ENCODE measurements around the gene C9orf85. TPM values are rescaled to one million over a fixed set of nuclear protein-coding genes. Genes with fewer than 3 reads are reported as not detected.
"Not testable (repeated sequence)": the region's sequence is repeated elsewhere in the genome, so short reads cannot be mapped to it uniquely, and the experiment has no call there.

The C9orf85 gene
- total RNA-seq, 1 experiment from 2014 or later = 28.2 TPM

DNA sequence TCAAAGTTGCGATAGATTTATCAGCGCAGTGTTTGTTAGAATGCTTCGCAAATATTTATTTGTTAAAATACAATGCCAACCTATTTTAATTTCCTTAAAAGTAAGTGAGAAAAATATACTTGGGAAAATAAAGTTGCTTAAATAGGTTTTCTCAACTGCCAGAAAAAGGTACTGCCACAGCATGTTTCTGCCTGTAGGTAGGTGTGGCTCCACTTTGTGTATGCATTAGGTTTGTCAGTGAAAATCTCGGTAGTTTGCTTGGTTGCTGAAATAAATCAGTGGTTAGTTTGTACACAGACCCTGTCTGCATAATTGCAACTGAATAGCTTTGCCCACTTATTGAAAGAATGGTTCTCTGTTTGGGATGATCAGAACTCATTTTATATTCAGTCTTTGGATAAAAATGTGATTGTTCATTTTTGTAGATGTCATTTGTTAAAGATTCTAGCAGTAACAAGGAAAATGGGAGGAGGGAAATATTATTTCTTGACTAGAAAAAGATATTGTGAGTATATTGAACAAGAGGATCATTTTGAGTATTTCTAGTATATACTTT lies 25.7 kb downstream of the C9orf85 start:
- no peak for DNase-seq (ENCODE audit: extremely low read depth, low read depth)

GRCh38 chr9:71937898-71938297 lies 26.5 kb downstream of the C9orf85 start:
- no peak for DNase-seq (ENCODE audit: extremely low read depth, low read depth)

- DNase-seq (ENCODE audit: extremely low read depth, low read depth) = no peak
Observed at GRCh38 chr9:71941060-71941568, 29.7 kb downstream of the C9orf85 start.

DNA sequence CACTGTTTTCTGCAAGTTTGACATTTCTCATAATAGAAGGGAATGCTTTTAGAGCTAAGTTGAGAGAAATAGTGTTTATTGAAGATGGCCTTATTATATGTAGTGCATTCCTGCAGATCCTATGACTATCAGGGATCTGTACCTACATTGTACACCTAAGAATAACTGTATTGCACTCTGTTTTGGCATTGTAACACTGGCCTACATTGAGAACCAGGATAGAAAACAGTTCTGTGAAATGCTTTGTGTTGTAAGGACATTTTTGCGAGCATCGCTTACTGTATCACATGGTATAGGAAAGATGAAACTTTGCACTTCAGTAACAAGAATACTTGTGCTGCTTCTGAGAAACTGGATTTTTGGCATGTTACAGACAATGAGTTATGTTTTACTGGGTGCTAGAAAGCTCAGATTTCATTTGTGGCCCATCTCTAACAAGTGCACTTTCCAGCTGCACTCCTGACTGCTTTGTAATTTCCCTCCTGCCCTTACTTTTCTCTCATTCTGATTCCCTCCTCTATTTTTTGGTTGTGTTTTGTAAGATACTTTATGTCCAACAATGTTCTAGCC lies 30.6 kb downstream of the C9orf85 start:
- no peak for DNase-seq (ENCODE audit: extremely low read depth, low read depth)

DNA sequence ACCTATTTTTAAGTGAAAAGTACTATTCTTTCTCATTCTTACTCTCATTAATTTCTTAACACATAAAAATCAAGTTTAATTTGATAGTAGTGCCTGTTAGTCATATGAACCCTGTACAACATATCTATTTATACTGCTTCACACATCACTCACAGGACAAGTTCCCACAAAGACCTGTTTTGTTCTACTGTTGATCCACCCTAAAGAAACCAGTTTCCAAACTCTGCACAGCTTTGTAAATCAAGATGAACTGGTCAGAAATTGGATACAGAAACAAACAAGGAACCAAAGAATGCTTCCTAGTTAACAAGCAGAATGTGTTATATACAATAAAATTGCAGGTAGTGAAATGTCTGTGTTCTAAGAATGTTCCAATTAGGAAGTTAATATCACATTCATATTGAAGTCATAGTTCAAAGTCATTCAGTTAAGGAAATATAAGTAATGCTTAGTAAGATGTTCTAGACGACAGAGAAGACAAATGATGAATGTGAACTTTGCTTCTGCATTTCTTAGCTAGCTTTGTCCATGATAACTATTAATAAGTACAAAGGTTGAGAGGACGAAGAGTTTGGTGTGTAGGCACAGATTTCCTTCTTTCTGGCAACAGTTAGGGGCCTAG lies 33.4 kb downstream of the C9orf85 start:
- no peak for DNase-seq (ENCODE audit: extremely low read depth, low read depth)

DNA sequence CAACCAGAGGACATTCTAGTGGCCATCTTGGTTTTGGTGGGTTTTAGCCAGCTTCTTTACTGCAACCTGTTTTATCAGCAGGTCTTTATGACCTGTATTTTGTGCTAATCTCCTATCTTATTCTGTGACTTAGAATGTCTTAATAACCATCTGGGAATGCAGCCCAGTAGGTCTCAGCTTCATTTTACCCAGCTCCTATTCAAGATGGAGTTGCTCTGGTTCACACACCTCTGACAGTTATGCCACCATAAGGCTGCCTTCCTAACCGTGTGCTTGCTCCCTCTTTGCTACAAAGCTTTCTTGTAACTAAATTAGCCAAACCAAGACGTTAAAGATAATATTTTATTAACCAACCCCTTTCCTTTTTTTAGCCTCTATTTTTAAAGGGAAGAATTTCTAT lies 43.2 kb downstream of the C9orf85 start:
- DNase-seq (ENCODE audit: extremely low read depth, low read depth) = not testable (repeated sequence)

DNA sequence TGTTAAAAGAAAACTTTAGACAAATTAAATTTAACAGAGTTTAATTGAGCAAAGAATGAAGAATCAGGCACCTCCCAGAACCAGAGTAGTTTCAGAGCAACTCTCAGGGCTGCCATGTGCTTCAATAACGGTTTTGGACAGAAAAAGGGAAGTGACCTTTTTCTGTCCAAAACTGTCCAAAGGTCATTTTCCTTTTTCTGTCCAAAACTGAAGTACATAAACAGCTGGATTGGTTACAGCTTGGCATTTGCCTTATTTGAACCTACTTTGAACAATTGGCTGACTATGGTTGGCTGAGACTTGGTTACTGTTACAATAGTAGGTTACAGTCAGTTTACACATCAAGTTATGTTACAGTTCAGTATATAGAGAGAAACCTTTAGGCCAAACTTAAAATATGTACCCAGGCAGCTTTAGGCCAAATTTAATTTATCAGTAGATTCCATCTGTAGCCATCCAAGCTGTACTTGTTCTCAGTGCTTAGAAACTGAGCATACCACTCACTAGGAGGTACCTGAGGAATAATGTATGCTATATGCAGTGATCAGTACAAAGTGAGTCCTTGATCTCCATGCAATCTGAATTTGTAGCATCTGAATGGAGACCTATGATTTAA lies 44.0 kb downstream of the C9orf85 start:
- DNase-seq (ENCODE audit: extremely low read depth, low read depth) = no peak

DNA sequence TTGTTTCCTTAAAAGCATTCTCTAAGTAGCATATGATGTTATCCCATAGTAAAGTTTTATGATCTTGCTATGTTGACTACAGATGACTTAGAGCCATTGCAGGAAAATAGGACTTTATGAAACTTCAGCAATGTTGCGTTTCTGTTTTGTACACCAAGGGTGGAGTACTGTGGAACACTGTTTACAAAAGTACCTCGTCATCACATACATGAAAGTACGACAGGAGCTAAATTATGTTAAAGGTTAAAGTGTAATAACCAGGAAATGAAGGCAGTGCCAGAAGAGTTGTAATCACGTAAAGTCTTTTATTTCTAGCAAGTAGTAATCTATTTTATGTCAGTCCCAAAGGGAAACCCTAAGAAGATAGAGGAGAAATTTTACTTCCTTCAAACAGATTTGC lies 50.9 kb downstream of the C9orf85 start:
- DNase-seq (ENCODE audit: extremely low read depth, low read depth) = no peak

DNA sequence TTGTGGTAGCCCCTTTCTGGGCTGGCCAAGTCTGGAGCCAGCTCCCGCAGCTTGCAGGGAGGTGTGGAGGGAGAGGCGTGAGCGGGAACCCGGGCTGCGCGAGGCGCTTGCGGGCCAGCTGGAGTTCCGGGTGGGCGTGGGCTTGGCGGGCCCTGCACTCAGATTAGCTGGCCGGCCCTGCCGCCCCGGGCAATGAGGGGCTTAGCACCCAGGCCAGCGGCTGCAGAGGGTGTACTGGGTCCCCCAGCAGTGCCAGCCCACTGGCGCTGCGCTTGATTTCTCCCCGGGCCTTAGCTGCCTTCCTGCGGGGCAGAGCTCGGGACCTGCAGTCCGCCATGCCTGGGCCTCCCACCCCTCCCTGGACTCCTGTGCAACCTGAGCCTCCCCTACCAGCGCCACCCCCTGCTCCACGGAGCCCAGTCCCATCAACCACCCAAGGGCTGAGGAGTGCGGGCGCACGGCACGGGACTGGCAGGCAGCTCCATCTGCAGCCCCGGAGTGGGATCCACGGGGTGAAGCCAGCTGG lies 52.1 kb downstream of the C9orf85 start:
- DNase-seq (ENCODE audit: extremely low read depth, low read depth) = not testable (repeated sequence)

DNA sequence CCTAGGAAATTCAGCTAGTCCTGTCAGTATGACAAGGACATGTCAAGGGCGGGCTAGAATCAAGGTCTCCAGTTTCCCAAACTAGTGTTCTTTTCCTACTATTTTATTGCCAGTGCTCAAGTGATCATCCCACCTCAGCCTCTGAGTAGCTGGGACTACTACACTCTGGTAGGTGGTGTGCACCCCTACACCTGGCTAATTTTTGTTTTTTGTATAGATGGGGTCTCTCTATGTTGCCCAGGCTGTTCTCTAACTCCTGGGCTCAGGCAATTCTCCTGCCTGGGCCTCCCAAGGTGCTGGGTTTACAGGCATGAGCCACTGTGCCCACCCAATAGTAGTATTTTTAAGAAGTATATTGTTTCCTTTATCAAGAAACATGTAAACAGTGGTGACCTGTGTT lies 54.0 kb downstream of the C9orf85 start:
- no peak for DNase-seq (ENCODE audit: extremely low read depth, low read depth)

- DNase-seq (ENCODE audit: extremely low read depth, low read depth) = no peak
Observed at GRCh38 chr9:71966601-71967000, 55.2 kb downstream of the C9orf85 start.

DNA sequence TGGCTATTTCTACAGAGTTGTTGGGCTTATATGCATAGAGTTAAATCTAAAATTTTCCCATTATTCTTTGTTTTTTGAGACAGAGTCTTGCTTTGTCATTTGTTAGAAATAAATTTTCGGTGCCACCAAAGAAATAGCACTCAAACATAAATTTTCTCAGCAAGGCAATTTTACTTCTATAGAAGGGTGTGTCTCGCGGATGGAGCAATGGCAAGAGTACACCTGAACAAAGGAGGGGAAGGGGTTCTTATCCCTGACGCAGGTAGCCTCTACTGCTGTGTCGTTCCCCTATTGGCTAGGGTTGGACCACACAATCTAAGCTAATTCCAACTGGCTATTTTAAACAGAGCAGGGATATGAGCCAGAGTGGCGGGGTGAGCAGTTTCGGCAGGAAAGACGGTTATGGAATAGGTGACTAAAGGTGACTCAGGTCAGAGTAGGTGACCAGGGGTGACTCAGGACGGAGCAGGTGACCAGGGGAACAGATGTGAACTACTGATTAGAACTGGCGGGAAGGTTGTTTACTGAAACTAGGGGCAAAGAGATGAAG lies 57.2 kb downstream of the C9orf85 start:
- no peak for DNase-seq (ENCODE audit: extremely low read depth, low read depth)

GRCh38 chr9:71975833-71976232 lies 64.4 kb downstream of the C9orf85 start:
- DNase-seq (ENCODE audit: extremely low read depth, low read depth) = no peak

GRCh38 chr9:71977003-71977402 lies 65.6 kb downstream of the C9orf85 start:
- no peak for DNase-seq (ENCODE audit: extremely low read depth, low read depth)

GRCh38 chr9:71980266-71981190 lies 69.1 kb downstream of the C9orf85 start:
- DNase-seq (ENCODE audit: extremely low read depth, low read depth) = no peak

- no peak for DNase-seq (ENCODE audit: extremely low read depth, low read depth)
Observed at GRCh38 chr9:71981944-71982343, 70.5 kb downstream of the C9orf85 start.

- no peak for DNase-seq (ENCODE audit: extremely low read depth, low read depth)
Observed at GRCh38 chr9:71984403-71984802, 73.0 kb downstream of the C9orf85 start.

GRCh38 chr9:71984831-71985281 lies 73.4 kb downstream of the C9orf85 start:
- no peak for DNase-seq (ENCODE audit: extremely low read depth, low read depth)

- no peak for DNase-seq (ENCODE audit: extremely low read depth, low read depth)
Observed at GRCh38 chr9:71985297-71985911, 74.0 kb downstream of the C9orf85 start.

- no peak for DNase-seq (ENCODE audit: extremely low read depth, low read depth)
Observed at GRCh38 chr9:71986900-71987299, 75.5 kb downstream of the C9orf85 start.

All from NCI-H460 (cell line).